ENCODE results near the gene CACNA1H.

DNA sequence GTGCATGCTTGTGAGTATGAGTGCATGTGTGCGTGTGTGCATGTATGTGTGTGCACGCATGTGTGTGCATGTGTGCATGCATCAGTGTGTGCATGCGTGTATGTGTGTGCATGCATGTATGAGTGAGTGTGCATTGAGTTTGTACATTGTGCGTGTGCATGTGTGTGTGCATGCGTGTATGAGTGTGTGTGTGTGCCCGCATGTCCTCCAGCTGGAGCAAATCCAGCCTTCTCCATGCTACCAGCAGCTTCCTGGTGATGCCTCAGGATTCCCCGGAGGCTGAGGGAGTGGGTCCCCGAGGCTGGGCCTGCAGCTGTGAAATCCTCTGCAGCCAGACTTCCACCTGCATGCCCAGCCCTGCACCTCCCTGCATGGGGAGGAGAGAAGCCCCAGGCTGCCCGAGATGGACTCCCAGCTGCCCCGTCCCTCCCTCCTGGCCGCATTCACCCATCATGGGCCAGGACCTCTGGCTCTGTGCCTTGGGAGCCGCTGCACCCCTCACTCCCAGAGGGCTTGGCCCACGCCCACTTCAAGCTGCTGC is 112.3 kb downstream of the CACNA1H start:
- TF ChIP-seq EP300 (IDR thresholded peaks at IDR 0.05) (no peak), POLR2A (IDR thresholded peaks at IDR 0.05) (no peak)
- TF ChIP-seq, protein P1, sequence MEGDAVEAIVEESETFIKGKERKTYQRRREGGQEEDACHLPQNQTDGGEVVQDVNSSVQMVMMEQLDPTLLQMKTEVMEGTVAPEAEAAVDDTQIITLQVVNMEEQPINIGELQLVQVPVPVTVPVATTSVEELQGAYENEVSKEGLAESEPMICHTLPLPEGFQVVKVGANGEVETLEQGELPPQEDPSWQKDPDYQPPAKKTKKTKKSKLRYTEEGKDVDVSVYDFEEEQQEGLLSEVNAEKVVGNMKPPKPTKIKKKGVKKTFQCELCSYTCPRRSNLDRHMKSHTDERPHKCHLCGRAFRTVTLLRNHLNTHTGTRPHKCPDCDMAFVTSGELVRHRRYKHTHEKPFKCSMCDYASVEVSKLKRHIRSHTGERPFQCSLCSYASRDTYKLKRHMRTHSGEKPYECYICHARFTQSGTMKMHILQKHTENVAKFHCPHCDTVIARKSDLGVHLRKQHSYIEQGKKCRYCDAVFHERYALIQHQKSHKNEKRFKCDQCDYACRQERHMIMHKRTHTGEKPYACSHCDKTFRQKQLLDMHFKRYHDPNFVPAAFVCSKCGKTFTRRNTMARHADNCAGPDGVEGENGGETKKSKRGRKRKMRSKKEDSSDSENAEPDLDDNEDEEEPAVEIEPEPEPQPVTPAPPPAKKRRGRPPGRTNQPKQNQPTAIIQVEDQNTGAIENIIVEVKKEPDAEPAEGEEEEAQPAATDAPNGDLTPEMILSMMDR (IDR thresholded peaks at IDR 0.05), result no peak
